Measurements from ENCODE around the gene RXRG. TPM values are rescaled to one million over a fixed set of nuclear protein-coding genes. Genes with fewer than 3 reads are reported as not detected.

The RXRG gene
- total RNA-seq, 1 experiment from 2014 or later: not detected

GRCh38 chr1:165435801-165436200, 9.1 kb downstream of the RXRG start:
- no TSS peak for BruUV-seq (replicated peaks)
- Histone ChIP-seq H3K4me1 (ENCODE audit: control insufficient read depth in 1 of 2, insufficient read depth in 2 of 2, low read length in 2 of 2) (no peaks in the 10 kb centered on the region), H4K20me1 (ENCODE audit: insufficient read depth) (no peaks in the 10 kb centered on the region), H3K4me3 (replicated peaks in 1 of 2; ENCODE audit: low read depth in 1 of 2, low read length in 2 of 2) (no peak overlapping the region), H3K36me3 (ENCODE audit: control insufficient read depth in 1 of 2, insufficient read depth in 2 of 2, low read length in 2 of 2) (no peaks in the 10 kb centered on the region), H3K9me3 (ENCODE audit: control insufficient read depth in 1 of 2, insufficient read depth in 1 of 2, low read depth in 1 of 2, low read length in 2 of 2) (no peaks in the 10 kb centered on the region), H3K79me2 (ENCODE audit: insufficient read depth, low read length) (no peaks in the 10 kb centered on the region), H3K27ac (ENCODE audit: low read depth, low read length) (no peak overlapping the region), H3K27me3 (ENCODE audit: insufficient read depth, low read length) (peaks cover 48% of the 10 kb centered on the region), H3K4me2 (ENCODE audit: low read length) (no peak overlapping the region), H2AFZ (ENCODE audit: low read depth, low read length, poor library complexity, severe bottlenecking) (no peak overlapping the region), H3K9ac (ENCODE audit: low read length) (no peak overlapping the region), H3K9me2 (ENCODE audit: insufficient read depth) (no peaks in the 10 kb centered on the region)
- CTCF ChIA-PET: interaction anchor here (1.0 kb wide), 1 partner anchor 66 kb away, joined by 3 read pairs; no protein-coding TSS in a partner anchor
- TF ChIP-seq REST (IDR thresholded peaks at IDR 0.05; ENCODE audit: low read depth) (no peak), EZH2 (IDR thresholded peaks at IDR 0.05) (no peak), YY1 (IDR thresholded peaks at IDR 0.05; ENCODE audit: extremely low read depth, insufficient replicate concordance, low read depth, low read length) (no peak), ZFX (IDR thresholded peaks at IDR 0.05) (no peak), SP1 (IDR thresholded peaks at IDR 0.05; ENCODE audit: low read depth) (no peak)
- POLR2A ChIA-PET: no interaction called here
- RAD21 ChIA-PET (ENCODE audit: low non-redundant PET in 1 of 2, low total read pairs in 2 of 2, uncharacterized antibody in 2 of 2, unreplicated experiment in 2 of 2): no interaction called here
- intact Hi-C loops (cut with micrococcal nuclease): no loop called here
- ATAC-seq (no peak), DNase-seq (ENCODE audit: low read depth, low spot score) (no peak)

- ATAC-seq (no peak), DNase-seq (ENCODE audit: low read depth, low spot score) (no peak)
- CTCF ChIA-PET: no interaction called here
- no peak for TF ChIP-seq EZH2 (IDR thresholded peaks at IDR 0.05)
- no peak for TF ChIP-seq EGR1 (IDR thresholded peaks at IDR 0.05; ENCODE audit: low read depth)
- no peak for TF ChIP-seq POLR2A (IDR thresholded peaks at IDR 0.05; ENCODE audit: borderline replicate concordance, extremely low read depth, insufficient read depth, insufficient read length)
- no peak for TF ChIP-seq SP1 (IDR thresholded peaks at IDR 0.05; ENCODE audit: low read depth)
- TF ChIP-seq FOSL1 (IDR thresholded peaks at IDR 0.05; ENCODE audit: low read depth): no peak
- no peak for TF ChIP-seq SIN3A (IDR thresholded peaks at IDR 0.05; ENCODE audit: low read depth)
- no peak for TF ChIP-seq CTCF (IDR thresholded peaks at IDR 0.05 in 2 of 3, conservative IDR thresholded peaks at IDR 0.05 in 1 of 3; ENCODE audit: borderline replicate concordance in 1 of 3, insufficient read depth in 1 of 3, low read depth in 2 of 3, low read length in 2 of 3)
- no peak for TF ChIP-seq ZNF274 (IDR thresholded peaks at IDR 0.05; ENCODE audit: low read depth, low read length)
- TF ChIP-seq YY1 (IDR thresholded peaks at IDR 0.05; ENCODE audit: extremely low read depth, insufficient replicate concordance, low read depth, low read length): no peak
- TF ChIP-seq REST (IDR thresholded peaks at IDR 0.05; ENCODE audit: low read depth): no peak
Measured at GRCh38 chr1:165434281-165434680, 10.6 kb downstream of the RXRG start.

More at GRCh38 chr1:165434281-165434680, 10.6 kb downstream of the RXRG start:
- intact Hi-C loops (cut with micrococcal nuclease): no loop called here
- ChIA-PET POLR2A (no interaction called here), RAD21 (ENCODE audit: low non-redundant PET in 1 of 2, low total read pairs in 2 of 2, uncharacterized antibody in 2 of 2, unreplicated experiment in 2 of 2) (no interaction called here)
- Histone ChIP-seq H4K20me1 (ENCODE audit: insufficient read depth) (no peaks in the 10 kb centered on the region), H3K9ac (ENCODE audit: low read length) (no peak overlapping the region), H3K27me3 (ENCODE audit: insufficient read depth, low read length) (peaks cover 34% of the 10 kb centered on the region; the same call in 1 of the 2 replicates), H3K27ac (ENCODE audit: low read depth, low read length) (no peak overlapping the region), H3K4me1 (ENCODE audit: control insufficient read depth in 1 of 2, insufficient read depth in 2 of 2, low read length in 2 of 2) (no peaks in the 10 kb centered on the region), H3K9me3 (ENCODE audit: control insufficient read depth in 1 of 2, insufficient read depth in 1 of 2, low read depth in 1 of 2, low read length in 2 of 2) (no peaks in the 10 kb centered on the region), H3K79me2 (ENCODE audit: insufficient read depth, low read length) (no peaks in the 10 kb centered on the region), H3K4me2 (ENCODE audit: low read length) (no peak overlapping the region), H3K36me3 (ENCODE audit: control insufficient read depth in 1 of 2, insufficient read depth in 2 of 2, low read length in 2 of 2) (no peaks in the 10 kb centered on the region), H2AFZ (ENCODE audit: low read depth, low read length, poor library complexity, severe bottlenecking) (no peak overlapping the region), H3K9me2 (ENCODE audit: insufficient read depth) (no peaks in the 10 kb centered on the region), H3K4me3 (replicated peaks in 1 of 2; ENCODE audit: low read depth in 1 of 2, low read length in 2 of 2) (no peak overlapping the region)
- BruUV-seq (replicated peaks): no TSS peak

Data from HCT116 (cell line).